Osteoblast (primary cell): ENCODE measurements around the gene TRIM29. TPM values are rescaled to one million over a fixed set of nuclear protein-coding genes. Genes with fewer than 3 reads are reported as not detected.

Source experiments
- DNase-seq: peaks from one replicate; pipeline ENCODE4 v3.0.0; 2011; ENCODE audit warnings: low spot score, mixed read lengths; ENCODE audit not compliant: insufficient read length; ENCODE audit errors: missing footprints
- H2AFZ ChIP-seq: 2 replicates; pipeline ENCODE4 v1.6.0; 2011; ENCODE audit warnings: mild to moderate bottlenecking, low read length
- H3K27ac ChIP-seq: 2 replicates; pipeline ENCODE4 v1.5.1; 2011; ENCODE audit warnings: mild to moderate bottlenecking, low read depth, low read length, moderate library complexity
- H3K27me3 ChIP-seq: 2 replicates; pipeline ENCODE4 v1.6.0; 2012; ENCODE audit warnings: mild to moderate bottlenecking, control low read depth, inconsistent platforms, low read length, moderate library complexity; ENCODE audit not compliant: insufficient read depth
- H3K36me3 ChIP-seq: 2 replicates; pipeline ENCODE4 v1.5.1; 2011; ENCODE audit warnings: mild to moderate bottlenecking, low read length, control low read depth, moderate library complexity; ENCODE audit not compliant: insufficient read depth
- H3K4me1 ChIP-seq: 2 replicates; pipeline ENCODE4 v1.5.1; 2011; ENCODE audit warnings: mild to moderate bottlenecking, low read length, control low read depth, moderate library complexity; ENCODE audit not compliant: insufficient read depth
- H3K4me2 ChIP-seq: 2 replicates; pipeline ENCODE4 v1.6.0; 2011; ENCODE audit warnings: mild to moderate bottlenecking, low read length; ENCODE audit not compliant: insufficient read depth
- H3K4me3 ChIP-seq: fragments of 200-600 bp; sonication (generic); 3 replicates; pipeline ENCODE4 v1.5.1; 2012; ENCODE audit warnings: mild to moderate bottlenecking, low read length, inconsistent platforms; ENCODE audit not compliant: insufficient read depth
- H3K79me2 ChIP-seq: 2 replicates; pipeline ENCODE4 v1.6.0; 2012; ENCODE audit warnings: mild to moderate bottlenecking, low read length, control low read depth, inconsistent platforms; ENCODE audit not compliant: insufficient read depth
- H3K9me3 ChIP-seq: 2 replicates; pipeline ENCODE4 v1.5.1; 2011; ENCODE audit warnings: low read depth, low read length, control low read depth
- H4K20me1 ChIP-seq: 2 replicates; pipeline ENCODE4 v1.6.0; 2012; ENCODE audit warnings: mild to moderate bottlenecking, low read length, control low read depth; ENCODE audit not compliant: insufficient read depth
- CTCF ChIP-seq: IDR thresholded peaks from 2 replicates; pipeline ENCODE4 v1.5.1; 2011; ENCODE audit warnings: mild to moderate bottlenecking, low read depth, low read length, moderate library complexity; ENCODE audit errors: extremely low read depth
- total RNA-seq: library from RNA; depleted of rRNA; stranded (reverse); fragments of >200 nt; gene quantifications from 2 replicates; pipeline ENCODE4 v1.2.3, GENCODE V29; 2012

TRIM29 gene
- total RNA-seq, result under 0.01 and 0.36 TPM in 2 replicates

GRCh38 chr11:120137611-120138521 is at the start of gene TRIM29:
Gene TRIM29 (minus strand): TSS chr11:120138113. CDS start chr11:120138031, 82 bp downstream.
- no peaks in the 10 kb centered on the region for H3K4me1 ChIP-seq
- no peak for DNase-seq
- no peak within 1 kb of the TSS for H2AFZ ChIP-seq
- no peaks in the 10 kb centered on the region for H3K79me2 ChIP-seq
- no peak within 1 kb of the TSS for H3K4me2 ChIP-seq
- no peaks in the 10 kb centered on the region for H3K9me3 ChIP-seq
- no peak for TF ChIP-seq CTCF
- no peak within 1 kb of the TSS for H3K4me3 ChIP-seq
- H3K36me3 ChIP-seq, result no peaks in the 10 kb centered on the region
- H3K27ac ChIP-seq, result no peak within 1 kb of the TSS
- H4K20me1 ChIP-seq, result no peaks in the 10 kb centered on the region
- H3K27me3 ChIP-seq, result peaks cover 16% of the 10 kb centered on the region

- Histone ChIP-seq H3K27ac (no peak overlapping the region), H3K4me3 (no peak overlapping the region), H2AFZ (no peak overlapping the region), H4K20me1 (no peaks in the 10 kb centered on the region), H3K79me2 (no peaks in the 10 kb centered on the region), H3K4me1 (no peaks in the 10 kb centered on the region), H3K4me2 (no peak overlapping the region), H3K27me3 (peaks cover 30% of the 10 kb centered on the region), H3K36me3 (no peaks in the 10 kb centered on the region), H3K9me3 (no peaks in the 10 kb centered on the region)
- TF ChIP-seq CTCF, result no peak
- DNase-seq, result peak; percentile 55
These were observed 49.1 kb upstream of the TRIM29 start for GRCh38 chr11:120186774-120187591.

GRCh38 chr11:120186456-120186773 is 48.5 kb upstream of the TRIM29 start:
- Histone ChIP-seq H3K27ac (no peak overlapping the region), H3K27me3 (peaks cover 26% of the 10 kb centered on the region), H4K20me1 (no peaks in the 10 kb centered on the region), H3K4me2 (no peak overlapping the region), H3K4me3 (no peak overlapping the region), H3K36me3 (no peaks in the 10 kb centered on the region), H2AFZ (peak overlapping the region; percentile 28), H3K9me3 (no peaks in the 10 kb centered on the region), H3K4me1 (no peaks in the 10 kb centered on the region), H3K79me2 (no peaks in the 10 kb centered on the region)
- no peak for DNase-seq
- TF ChIP-seq CTCF, result no peak
